NK-92 (cell line): ENCODE data around the gene CLIC3.

Experiments
- DNase-seq: peaks from one replicate; lab custom pipeline; 2025; ENCODE audit not compliant: unreplicated experiment; lab: John Stamatoyannopoulos, UW

The CLIC3 gene

DNA sequence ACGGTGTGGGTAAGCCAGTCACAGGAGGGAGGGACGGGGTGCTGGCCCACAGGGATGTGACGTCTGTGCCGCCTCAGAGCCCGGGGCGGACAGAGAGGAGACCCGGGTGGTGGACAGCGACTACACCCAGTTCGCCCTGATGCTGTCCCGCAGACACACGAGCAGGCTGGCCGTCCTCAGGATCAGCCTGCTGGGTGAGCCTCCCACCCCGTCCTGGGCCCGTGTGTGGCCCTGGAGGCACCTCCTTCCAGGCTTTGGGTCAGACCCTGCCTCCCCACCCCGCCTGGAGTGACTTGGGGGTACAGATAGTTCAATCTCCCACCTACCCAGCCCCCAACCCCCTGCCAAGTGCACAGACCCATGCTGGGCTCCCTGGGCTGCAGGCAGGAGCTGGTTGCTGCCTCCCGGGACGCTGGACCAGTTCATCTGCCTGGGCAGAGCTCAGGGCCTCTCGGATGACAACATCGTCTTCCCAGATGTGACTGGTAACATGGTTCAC lies 42.5 kb downstream of the CLIC3 start:
- DNase-seq, result no peak

DNA sequence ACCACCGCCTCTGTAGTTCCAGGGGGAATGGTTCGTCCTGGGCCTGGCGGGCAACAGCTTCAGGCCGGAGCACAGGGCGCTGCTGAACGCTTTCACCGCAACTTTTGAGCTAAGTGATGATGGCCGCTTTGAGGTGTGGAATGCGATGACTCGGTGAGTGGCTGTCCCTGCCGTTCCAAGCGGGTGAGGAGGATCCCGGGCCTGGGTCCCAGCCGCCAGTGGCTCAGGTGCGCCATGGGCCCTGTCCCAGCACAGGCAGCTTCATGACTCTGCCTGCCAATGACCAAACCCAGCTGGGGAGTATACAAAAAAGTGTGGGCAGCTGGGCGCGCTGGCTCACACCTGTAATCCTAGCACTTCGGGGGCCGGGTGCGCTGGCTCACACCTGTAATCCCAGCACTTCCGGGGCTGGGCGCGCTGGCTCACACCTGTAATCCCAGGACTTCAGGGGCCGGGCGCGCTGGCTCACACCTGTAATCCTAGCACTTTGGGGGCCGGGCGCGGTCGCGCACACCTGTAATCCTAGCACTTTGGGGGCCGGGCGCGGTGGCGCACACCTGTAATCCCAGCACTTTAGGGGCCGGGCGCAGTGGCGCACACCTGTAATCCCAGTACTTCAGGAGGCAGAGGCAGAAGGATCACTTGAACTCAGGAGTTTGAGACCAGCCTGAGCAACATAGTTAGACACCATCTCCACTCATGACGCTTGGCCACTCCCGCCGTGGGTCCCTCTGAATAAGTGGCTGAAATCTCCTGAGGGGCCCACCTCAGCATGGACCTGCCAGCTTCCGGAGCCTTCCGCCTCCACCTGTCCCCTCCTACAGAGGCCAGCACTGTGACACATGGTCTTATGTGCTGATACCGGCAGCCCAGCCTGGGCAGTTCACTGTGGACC lies 43.2 kb downstream of the CLIC3 start:
- no peak for DNase-seq

DNA sequence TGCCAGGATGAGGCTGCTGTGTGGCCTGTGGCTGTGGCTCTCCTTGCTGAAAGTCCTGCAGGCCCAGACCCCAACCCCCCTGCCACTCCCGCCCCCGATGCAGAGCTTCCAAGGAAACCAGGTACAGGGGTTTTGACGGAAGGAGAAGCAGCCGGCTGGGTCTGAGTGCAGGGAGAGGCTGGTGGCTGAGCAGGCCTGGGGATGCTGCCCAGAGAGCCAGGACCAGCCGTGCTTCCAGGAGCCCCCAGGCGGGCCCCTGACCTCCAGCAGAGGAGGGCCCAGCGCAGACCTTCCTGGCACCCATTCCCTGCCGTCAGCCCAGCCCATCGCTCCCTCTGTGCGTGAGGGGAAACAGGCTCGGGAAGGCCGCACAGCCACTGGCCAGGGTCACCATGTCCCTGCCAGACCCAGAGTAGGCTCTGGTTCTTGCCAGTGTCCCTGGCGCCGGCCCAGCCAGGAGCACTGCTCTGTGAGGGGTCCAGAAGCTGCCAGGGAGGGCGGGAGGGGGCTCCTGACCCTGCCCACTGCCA lies 44.0 kb downstream of the CLIC3 start:
- DNase-seq, result no peak

DNA sequence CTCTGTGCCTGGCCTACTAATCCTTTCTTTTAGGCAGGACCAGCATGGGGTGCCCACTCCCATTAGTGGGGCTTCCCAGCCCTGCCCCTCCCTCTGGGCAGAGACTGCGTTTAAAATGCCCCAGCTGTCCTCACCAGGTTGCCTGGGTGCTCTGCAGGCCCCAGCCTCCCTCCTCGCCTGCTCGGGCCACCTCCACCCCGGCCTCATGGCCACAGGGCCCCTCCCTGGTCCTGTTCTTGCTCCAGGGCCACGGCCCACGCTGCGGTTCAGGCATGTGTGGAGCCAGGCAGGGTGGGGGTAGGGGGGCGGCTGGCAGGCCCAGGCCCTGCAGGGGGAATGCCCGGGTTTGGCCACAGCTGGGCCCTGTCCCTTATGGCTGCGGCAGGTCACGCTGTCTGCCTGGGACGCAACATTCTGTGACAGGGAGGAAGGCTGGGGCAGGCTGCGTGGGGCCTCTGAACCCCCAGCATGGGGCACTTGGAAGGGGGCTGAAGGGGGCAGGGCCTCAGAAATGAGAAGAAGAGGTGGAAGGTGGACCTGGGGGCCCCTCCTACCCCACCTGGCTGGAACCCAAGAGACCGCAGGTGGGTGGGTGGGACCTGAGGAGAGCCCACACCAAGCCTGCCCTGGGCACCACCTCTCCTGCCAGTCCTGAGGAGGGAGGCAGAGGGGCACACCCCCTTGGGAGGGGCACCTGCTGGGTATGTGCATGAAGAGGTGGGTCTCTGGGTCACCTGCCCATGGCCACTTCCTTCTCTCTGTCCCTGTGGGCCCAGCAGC lies 44.6 kb downstream of the CLIC3 start, which contains the start of gene LCN12:
TSS of gene LCN12 (plus strand) at position 733 of the 780 bp plus-strand sequence. CDS start 55 bp downstream, outside the sequence.
- DNase-seq, result no peak

DNA sequence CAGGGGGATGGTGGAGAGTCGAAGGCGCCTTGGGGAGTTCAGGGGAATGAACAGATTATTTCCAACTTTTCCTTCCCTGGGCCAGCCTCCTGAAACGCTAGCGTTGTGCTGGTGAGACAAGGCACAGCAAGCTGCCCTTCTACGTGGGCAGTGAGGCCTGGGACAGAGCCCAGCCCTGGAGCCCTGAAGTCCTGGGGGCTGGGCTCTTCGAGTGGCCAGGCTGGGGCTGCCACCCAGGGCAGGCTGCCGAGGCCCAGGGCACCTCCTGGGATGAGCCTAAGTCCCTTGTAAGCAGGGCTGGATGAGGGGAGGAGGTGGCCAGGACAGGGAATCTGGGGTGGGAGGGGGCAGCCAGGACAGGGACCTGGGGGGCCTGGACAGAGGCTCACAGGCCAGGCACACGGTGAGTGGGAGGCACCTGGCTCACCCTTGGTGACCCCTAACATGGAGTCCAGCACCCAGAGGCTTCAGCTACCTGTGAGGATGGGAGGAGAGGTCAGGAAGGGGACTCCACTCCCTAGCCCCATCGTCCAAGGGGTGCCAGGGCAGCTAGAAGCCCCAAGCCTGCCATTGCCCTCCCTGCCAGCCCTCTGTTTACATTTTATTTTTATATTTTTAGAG lies 45.6 kb downstream of the CLIC3 start:
- no peak for DNase-seq

DNA sequence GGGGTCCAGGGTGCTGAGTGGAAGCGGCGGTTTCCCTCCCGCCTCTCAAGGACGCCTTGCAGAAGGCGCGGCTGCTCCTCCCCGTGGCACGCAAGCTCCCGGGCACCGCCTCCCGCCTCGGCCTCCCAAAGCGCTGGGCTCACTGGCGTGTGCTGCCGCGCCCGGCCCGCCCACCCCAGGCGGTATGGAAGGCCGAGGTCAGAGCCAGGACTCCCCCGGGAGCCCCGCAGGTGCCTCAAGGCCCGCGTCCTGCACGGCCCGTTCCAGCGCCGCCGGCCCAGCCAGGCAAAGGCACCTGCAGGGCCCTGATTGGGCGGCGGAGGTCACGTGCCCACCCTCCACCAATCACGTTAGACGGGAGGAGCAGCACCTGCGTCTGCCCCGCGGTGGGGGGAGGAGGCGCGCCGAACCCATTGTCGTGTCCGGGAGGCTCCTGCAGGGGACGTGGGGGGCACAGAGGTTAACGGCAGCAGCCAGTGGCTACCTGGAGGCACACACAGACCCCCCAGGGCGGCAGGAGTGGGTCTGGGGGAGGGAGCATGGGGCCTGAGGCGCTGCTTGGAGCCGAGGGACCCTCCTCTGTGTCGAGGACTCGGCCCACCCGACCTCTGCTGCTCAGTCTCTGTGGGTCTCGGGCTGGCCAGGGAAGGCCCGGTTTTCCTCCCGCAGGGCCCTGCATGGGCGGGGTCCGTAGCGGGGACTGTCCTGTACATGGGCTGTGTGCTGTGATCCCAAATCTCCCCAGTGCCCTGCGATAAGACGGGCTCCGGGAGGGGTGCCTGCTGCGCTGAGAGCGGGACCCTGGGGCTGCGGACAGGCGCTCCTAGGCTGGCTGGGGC lies 46.3 kb downstream of the CLIC3 start:
- peak; percentile 87 for DNase-seq

DNA sequence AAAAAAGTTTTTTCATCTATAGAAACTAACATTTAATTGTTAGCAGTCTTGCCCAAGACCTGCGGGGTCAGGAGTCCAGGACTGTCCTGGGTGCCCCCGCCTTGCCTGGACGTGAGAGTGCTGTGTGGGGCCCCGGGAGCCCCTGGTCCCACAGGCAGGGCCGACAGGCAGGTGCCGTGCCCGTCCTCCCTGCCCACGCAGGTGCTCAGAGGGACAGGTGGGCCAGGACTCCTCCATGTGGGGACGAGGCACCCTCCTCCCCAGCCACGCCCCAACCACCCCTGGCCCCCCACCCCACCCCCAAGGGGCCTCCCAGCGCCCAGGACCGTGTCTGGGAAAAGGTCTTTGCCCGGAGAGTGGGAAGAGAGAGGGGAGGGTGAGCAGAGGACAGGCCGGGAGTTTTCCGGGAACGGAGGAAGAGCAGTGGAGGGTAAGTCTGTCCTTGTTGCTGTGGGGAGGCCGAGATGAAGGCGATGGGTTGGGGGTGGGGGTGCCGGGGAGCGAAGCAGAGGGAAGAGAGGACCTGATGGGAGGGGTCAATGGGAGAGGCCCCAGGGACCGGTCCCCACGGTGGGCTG lies 47.0 kb downstream of the CLIC3 start:
- DNase-seq, result no peak

DNA sequence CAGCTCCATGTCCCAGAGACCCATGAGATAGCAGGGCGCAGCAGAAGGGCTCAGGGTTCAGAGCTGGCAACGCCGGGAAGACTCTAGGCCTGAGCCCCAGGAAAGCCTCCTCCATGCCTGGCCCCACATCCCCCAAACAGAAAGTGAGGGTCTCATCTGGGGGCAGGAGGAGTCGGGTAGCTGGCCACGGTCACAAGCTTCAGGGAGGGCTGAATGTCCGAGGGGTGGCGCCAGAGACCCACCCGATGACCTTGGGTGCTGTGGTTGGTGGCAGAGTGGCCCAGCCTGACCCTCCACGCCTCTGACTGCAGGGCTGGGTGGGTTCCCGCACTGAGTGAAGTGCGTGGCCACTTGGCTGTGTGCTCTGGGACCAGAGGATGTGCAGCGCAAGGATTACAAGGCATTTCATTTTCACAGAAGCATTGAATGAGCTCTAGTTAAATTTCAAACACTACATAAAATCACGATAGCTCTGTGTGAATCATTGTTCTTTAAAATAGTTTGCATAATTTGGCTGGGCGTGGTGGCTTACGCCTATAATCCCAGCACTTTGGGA lies 48.3 kb downstream of the CLIC3 start:
- no peak for DNase-seq

DNA sequence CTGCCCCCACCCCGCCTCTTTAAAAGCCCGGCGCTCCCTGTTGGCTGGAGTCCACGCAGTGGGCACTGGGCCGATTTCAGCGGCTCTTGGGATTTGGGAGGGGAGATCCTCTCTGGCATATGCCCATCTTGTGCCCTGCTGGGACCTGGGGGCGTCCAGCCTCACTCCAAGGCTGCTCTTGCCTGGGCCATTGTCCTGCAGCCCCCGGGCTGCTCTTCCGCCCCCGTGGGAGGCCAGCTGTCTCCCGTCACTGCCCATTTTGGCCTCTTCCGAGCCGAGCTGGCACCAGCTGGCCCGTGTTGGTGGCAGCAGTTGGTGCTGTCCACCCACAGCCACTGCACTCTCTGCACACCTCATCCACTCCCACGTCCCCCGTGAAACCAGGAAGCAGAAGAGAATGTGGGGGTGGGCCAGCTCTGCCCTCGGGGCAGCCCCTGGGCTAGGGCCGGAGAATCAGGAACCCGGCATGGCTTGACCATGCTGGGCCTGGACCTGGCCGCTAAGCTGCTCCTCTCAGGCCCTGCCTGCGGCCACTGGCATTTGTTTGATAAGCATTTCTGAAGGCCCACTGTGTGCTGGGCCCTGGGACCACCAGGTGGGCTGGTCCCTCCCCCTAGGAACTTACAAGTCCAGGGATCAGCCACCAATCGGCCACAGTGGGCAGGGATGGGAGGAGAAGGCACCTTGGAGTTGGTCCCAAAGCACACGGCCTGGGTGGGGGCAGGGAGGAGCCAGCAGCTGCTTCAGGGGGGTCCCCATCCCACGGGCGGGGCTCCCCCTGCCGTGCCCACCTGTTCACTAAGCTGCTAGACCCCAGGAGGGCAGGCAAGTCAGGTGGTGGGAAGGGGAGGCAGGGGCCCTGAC lies 49.1 kb downstream of the CLIC3 start:
- no peak for DNase-seq

DNA sequence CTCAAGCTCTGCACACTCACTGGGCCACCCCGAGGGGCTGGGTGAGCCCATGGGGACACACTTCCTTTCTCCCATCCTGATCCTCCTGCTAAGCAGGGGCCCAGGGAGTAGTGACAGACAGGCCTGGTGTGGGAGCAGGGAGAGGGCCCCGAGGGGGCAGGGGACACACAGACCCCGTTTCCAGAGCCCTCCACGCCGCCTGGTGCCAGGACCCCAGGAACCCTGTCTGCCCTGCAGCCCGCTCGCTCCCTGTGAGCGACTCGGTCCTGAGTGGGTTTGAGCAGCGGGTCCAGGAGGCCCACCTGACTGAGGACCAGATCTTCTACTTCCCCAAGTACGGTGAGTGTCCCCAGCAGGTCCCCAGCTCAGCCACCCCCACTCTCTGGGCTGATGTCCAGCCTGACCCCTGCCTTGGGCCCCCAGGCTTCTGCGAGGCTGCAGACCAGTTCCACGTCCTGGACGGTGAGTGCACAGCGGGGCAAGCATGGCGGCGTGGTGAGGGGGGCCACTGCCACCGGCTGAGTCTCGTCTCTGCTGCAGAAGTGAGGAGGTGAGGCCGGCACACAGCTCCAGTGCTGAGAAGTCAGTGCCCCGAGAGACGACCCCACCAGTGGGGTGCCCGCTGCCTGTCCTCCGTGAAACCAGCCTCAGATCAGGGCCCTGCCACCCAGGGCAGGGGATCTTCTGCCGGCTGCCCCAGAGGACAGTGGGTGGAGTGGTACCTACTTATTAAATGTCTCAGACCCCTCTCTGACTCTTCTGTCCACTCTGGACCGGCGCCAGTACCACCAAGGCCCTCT lies 49.9 kb downstream of the CLIC3 start:
- no peak for DNase-seq

DNA sequence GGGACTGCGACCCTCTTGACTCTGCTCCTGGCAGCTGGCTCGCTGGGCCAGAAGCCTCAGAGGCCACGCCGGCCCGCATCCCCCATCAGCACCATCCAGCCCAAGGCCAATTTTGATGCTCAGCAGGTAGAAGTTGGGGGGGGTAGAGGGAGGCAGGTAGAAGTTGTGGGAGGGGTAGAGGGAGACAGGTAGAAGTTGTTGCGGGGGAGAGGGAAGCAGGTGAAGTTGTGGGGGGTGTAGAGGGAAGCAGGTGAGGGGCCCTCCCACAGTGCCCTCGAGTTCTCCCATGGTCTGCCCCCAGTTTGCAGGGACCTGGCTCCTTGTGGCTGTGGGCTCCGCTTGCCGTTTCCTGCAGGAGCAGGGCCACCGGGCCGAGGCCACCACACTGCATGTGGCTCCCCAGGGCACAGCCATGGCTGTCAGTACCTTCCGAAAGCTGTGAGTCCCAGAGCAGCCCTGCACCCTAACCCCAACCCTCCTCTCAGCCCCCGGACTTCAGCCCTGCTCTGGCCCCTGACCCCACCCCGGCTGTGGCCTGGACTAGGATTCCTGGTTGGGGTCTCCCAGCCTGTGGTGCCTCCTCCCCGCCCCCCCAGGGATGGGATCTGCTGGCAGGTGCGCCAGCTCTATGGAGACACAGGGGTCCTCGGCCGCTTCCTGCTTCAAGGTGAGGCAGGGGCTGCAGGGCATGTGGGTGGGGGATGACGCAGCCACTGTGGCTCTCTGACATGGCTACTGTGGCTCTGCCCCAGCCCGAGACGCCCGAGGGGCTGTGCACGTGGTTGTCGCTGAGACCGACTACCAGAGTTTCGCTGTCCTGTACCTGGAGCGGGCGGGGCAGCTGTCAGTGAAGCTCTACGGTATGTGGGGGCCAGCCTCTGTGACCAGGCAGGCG lies 50.8 kb downstream of the CLIC3 start:
- no peak for DNase-seq
